Caco-2 (cell line): Measurements from ENCODE around the gene UTF1. TPM values are rescaled to one million over a fixed set of nuclear protein-coding genes. Genes with fewer than 3 reads are reported as not detected.
A peak's percentile ranks its signal among the peaks of the same experiment; 100 is the strongest.
"Not testable (repeated sequence)": the region's sequence is repeated elsewhere in the genome, so short reads cannot be mapped to it uniquely, and the experiment has no call there.

ENCODE experiments used
- BruUV-seq: library from RNA; stranded (reverse); fragments of 400-500 nt; replicated peaks from 2 replicates; lab custom pipeline; 2021; lab: Mats Ljungman, UMichigan
- CTCF ChIA-PET: fragments of 300-600 bp; sonication (Branson Sonifier 250); formaldehyde crosslinking; loops from one replicate; lab custom pipeline; 2022; ENCODE audit warnings: antibody characterized with exemption; lab: Charles Lee
- POLR2A ChIA-PET: fragments of 300-600 bp; sonication (Branson Sonifier 250); formaldehyde crosslinking; loops from one replicate; lab custom pipeline; 2022; ENCODE audit warnings: antibody characterized with exemption; lab: Charles Lee
- DNase-seq, 2 experiments: peaks; one replicate each; pipeline versions ENCODE4 v3.0.0 to v3.0.0-alpha.2; 2020 to 2022
- H3K27me3 ChIP-seq: replicated peaks from 2 replicates; pipeline ENCODE4 v1.6.0; 2011; ENCODE audit warnings: low read length; ENCODE audit not compliant: control insufficient read depth, insufficient read depth
- H3K36me3 ChIP-seq: 2 replicates; pipeline ENCODE4 v1.5.1; 2011; ENCODE audit warnings: low read length; ENCODE audit not compliant: control insufficient read depth, insufficient read depth
- H3K4me1 ChIP-seq: fragments of 250-450 bp; sonication (Bioruptor Pico); 2 replicates; pipeline ENCODE4 v1.5.1; 2020; ENCODE audit warnings: mild to moderate bottlenecking
- H3K4me3 ChIP-seq: 2 replicates; pipeline ENCODE4 v1.5.1; 2011; ENCODE audit warnings: low read depth, mild to moderate bottlenecking, control low read depth, low read length
- H3K9me3 ChIP-seq: fragments of 250-450 bp; sonication (Bioruptor Pico); 2 replicates; pipeline ENCODE4 v1.5.1; 2020; ENCODE audit warnings: mild to moderate bottlenecking, moderate library complexity
- H3K27ac Mint-ChIP-seq: one replicate; pipeline ENCODE4 v1.8.0; 2022; ENCODE audit warnings: mixed read lengths; ENCODE audit not compliant: unreplicated experiment
- H3K27me3 Mint-ChIP-seq: one replicate; pipeline ENCODE4 v1.8.0; 2022; ENCODE audit warnings: mixed read lengths; ENCODE audit not compliant: insufficient read depth, unreplicated experiment
- H3K36me3 Mint-ChIP-seq: one replicate; pipeline ENCODE4 v1.8.0; 2022; ENCODE audit warnings: mild to moderate bottlenecking, mixed read lengths; ENCODE audit not compliant: insufficient read depth, unreplicated experiment
- H3K4me1 Mint-ChIP-seq: one replicate; pipeline ENCODE4 v1.8.0; 2022; ENCODE audit warnings: low read depth, mixed read lengths; ENCODE audit not compliant: unreplicated experiment
- H3K4me3 Mint-ChIP-seq: one replicate; pipeline ENCODE4 v1.8.0; 2022; ENCODE audit warnings: mild to moderate bottlenecking, moderate library complexity, mixed read lengths; ENCODE audit not compliant: unreplicated experiment
- H3K9me3 Mint-ChIP-seq: one replicate; pipeline ENCODE4 v1.8.0; 2022; ENCODE audit warnings: mixed read lengths; ENCODE audit not compliant: unreplicated experiment
- CTCF ChIP-seq, 2 experiments: fragments of 200-600 bp in 1 of 2; IDR thresholded peaks; 1 replicate in 1 of 2; 2 replicates in 1 of 2; pipeline versions ENCODE4 v1.5.1 to v1.8.0; 2011 to 2022; ENCODE audit warnings: antibody characterized with exemption in 1 of 2, control low read depth in 1 of 2, inconsistent platforms in 1 of 2, low read depth in 1 of 2, low read length in 1 of 2, mild to moderate bottlenecking in 1 of 2, moderate library complexity in 1 of 2; ENCODE audit not compliant: insufficient read depth in 1 of 2, severe bottlenecking in 1 of 2, unreplicated experiment in 1 of 2
- intact Hi-C: fragments of 100-400 bp; cut with micrococcal nuclease; formaldehyde crosslinking; loops from one replicate; pipeline ENCODE4 v1.10.0; 2022; ENCODE audit not compliant: unreplicated experiment
- total RNA-seq: library from RNA; stranded (reverse); gene quantifications from 2 replicates; pipeline ENCODE4 v1.2.3, GENCODE V29; 2022

Gene UTF1
- total RNA-seq, 1 experiment from 2014 or later, result not detected

- Mint-ChIP-seq H3K4me1 (no peaks in the 10 kb centered on the region), H3K9me3 (no peaks in the 10 kb centered on the region), H3K36me3 (no peaks in the 10 kb centered on the region), H3K27ac (no peak overlapping the region), H3K4me3 (peak overlapping the region; percentile 29), H3K27me3 (peaks cover 11% of the 10 kb centered on the region)
- Histone ChIP-seq H3K4me1 (peaks cover under 1% of the 10 kb centered on the region; the same call in 1 of the 2 replicates), H3K27me3 (no peaks in the 10 kb centered on the region; the same call in 1 of the 2 replicates), H3K36me3 (no peaks in the 10 kb centered on the region), H3K4me3 (no peak overlapping the region), H3K9me3 (no peaks in the 10 kb centered on the region)
- ChIA-PET CTCF (no interaction called here), POLR2A (no interaction called here)
- no peak for TF ChIP-seq CTCF (IDR thresholded peaks at IDR 0.05; ENCODE audit: insufficient read depth in 1 of 2, low read depth in 1 of 2, low read length in 1 of 2, severe bottlenecking in 1 of 2, unreplicated experiment in 1 of 2)
- DNase-seq, result no peak
- intact Hi-C loops, result no loop called here
- no TSS peak for BruUV-seq
Measured at GRCh38 chr10:133231244-133231945, 1.4 kb downstream of the UTF1 start.

GRCh38 chr10:133231946-133232574 is 2.0 kb downstream of the UTF1 start:
- peaks cover 11% of the 10 kb centered on the region for H3K27me3 Mint-ChIP-seq
- TF ChIP-seq CTCF (IDR thresholded peaks at IDR 0.05; ENCODE audit: insufficient read depth in 1 of 2, low read depth in 1 of 2, low read length in 1 of 2, severe bottlenecking in 1 of 2, unreplicated experiment in 1 of 2), result no peak
- no peak for DNase-seq
- no peaks in the 10 kb centered on the region for H3K4me1 Mint-ChIP-seq
- Histone ChIP-seq H3K36me3 (no peaks in the 10 kb centered on the region), H3K9me3 (no peaks in the 10 kb centered on the region), H3K4me3 (no peak overlapping the region), H3K4me1 (peaks cover 5% of the 10 kb centered on the region; the same call in 1 of the 2 replicates), H3K27me3 (no peaks in the 10 kb centered on the region; the same call in none of the 2 replicates)
- H3K9me3 Mint-ChIP-seq, result no peaks in the 10 kb centered on the region
- no peak overlapping the region for H3K27ac Mint-ChIP-seq
- ChIA-PET CTCF (no interaction called here), POLR2A (no interaction called here)
- no peaks in the 10 kb centered on the region for H3K36me3 Mint-ChIP-seq
- H3K4me3 Mint-ChIP-seq, result no peak overlapping the region
- intact Hi-C loops, result no loop called here
- no TSS peak for BruUV-seq

GRCh38 chr10:133234796-133235195 is 4.8 kb downstream of the UTF1 start:
- H3K36me3 ChIP-seq, DNase-seq, H3K9me3 Mint-ChIP-seq, H3K4me3 ChIP-seq, H3K36me3 Mint-ChIP-seq, BruUV-seq, H3K27ac Mint-ChIP-seq, H3K27me3 Mint-ChIP-seq, intact Hi-C loops, H3K9me3 ChIP-seq, H3K27me3 ChIP-seq, CTCF ChIA-PET, H3K4me3 Mint-ChIP-seq, H3K4me1 Mint-ChIP-seq, H3K4me1 ChIP-seq, POLR2A ChIA-PET: not testable (repeated sequence)
